ENCODE data around the gene TMEM245.

Gene TMEM245

DNA sequence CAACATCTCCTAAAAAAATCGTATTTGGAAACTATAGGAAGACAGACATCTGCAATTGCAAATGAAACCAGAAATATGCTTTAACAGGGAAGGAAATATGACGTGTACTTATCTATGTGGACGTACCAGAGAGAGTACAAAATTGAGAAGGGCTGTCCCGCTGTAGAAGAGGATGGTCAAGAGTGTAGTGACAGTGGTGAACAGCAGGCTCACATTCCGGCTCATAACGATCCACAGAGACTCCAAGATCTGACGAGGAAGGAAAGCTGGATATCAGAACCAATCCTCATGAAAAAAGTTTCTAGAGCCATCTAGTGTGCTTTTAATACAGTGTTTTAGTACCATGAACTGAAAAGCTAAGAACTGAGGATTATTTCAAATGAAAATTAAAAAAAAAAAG, 69.3 kb downstream of the TMEM245 start:
- Histone ChIP-seq H3K4me2 (ENCODE audit: low read length, poor library complexity, severe bottlenecking) (no peak overlapping the region), H3K4me1 (ENCODE audit: control insufficient read depth, insufficient read depth, low read depth, low read length) (no peaks in the 10 kb centered on the region), H3K14ac (ENCODE audit: low read length in 2 of 2) (no peak overlapping the region), H3K79me1 (replicated peaks; ENCODE audit: low read length, poor library complexity, severe bottlenecking) (peaks cover 34% of the 10 kb centered on the region), H3K36me3 (ENCODE audit: control insufficient read depth in 1 of 2, insufficient read depth in 2 of 2, low read depth in 1 of 2, low read length in 2 of 2) (peaks cover 29 to 92% of the 10 kb centered on the region in 2 experiments), H2BK15ac (ENCODE audit: low read depth, poor library complexity, severe bottlenecking) (no peak overlapping the region), H2AK5ac (ENCODE audit: low read length, severe bottlenecking) (no peak overlapping the region), H2AFZ (ENCODE audit: low read depth, low read length) (no peak overlapping the region), H3K27me3 (ENCODE audit: control insufficient read depth in 1 of 2, insufficient read depth in 1 of 2, low read length in 2 of 2) (no peaks in the 10 kb centered on the region), H3K23ac (ENCODE audit: low read length in 2 of 2) (no peak overlapping the region), H2BK120ac (ENCODE audit: low read depth, low read length) (no peak overlapping the region), H3K18ac (ENCODE audit: low read depth in 1 of 2, low read length in 2 of 2) (no peak overlapping the region), H4K91ac (ENCODE audit: low read length) (no peak overlapping the region), H4K8ac (ENCODE audit: low read length) (no peak overlapping the region), H2BK12ac (ENCODE audit: low read length in 2 of 2) (no peak overlapping the region), H3K27ac (ENCODE audit: low read length, poor library complexity, severe bottlenecking) (no peak overlapping the region), H3K4me3 (ENCODE audit: insufficient read depth in 1 of 2, low read depth in 1 of 2, low read length in 2 of 2) (no peak overlapping the region), H3K9me3 (ENCODE audit: control insufficient read depth, low read length) (no peaks in the 10 kb centered on the region), H3K4ac (ENCODE audit: low read depth in 1 of 2, low read length in 2 of 2) (no peak overlapping the region), H2BK5ac (ENCODE audit: low read depth, low read length, poor library complexity, severe bottlenecking) (no peak overlapping the region), H3K9ac (ENCODE audit: low read length) (no peak overlapping the region)
- DNase-seq = no peak
- WGBS = 81% methylated on average over 6 of the region's 7 CpGs

- Histone ChIP-seq H2AFZ (ENCODE audit: low read depth, low read length) (no peak overlapping the region), H3K14ac (ENCODE audit: low read length in 2 of 2) (no peak overlapping the region), H2AK5ac (ENCODE audit: low read length, severe bottlenecking) (no peak overlapping the region), H3K36me3 (ENCODE audit: control insufficient read depth in 1 of 2, insufficient read depth in 2 of 2, low read depth in 1 of 2, low read length in 2 of 2) (peaks cover 32 to 91% of the 10 kb centered on the region in 2 experiments), H4K91ac (ENCODE audit: low read length) (no peak overlapping the region), H3K4ac (ENCODE audit: low read depth in 1 of 2, low read length in 2 of 2) (no peak overlapping the region), H3K18ac (ENCODE audit: low read depth in 1 of 2, low read length in 2 of 2) (no peak overlapping the region), H4K8ac (ENCODE audit: low read length) (no peak overlapping the region), H3K9ac (ENCODE audit: low read length) (no peak overlapping the region), H2BK12ac (ENCODE audit: low read length in 2 of 2) (no peak overlapping the region), H3K23ac (ENCODE audit: low read length in 2 of 2) (no peak overlapping the region), H3K4me3 (ENCODE audit: insufficient read depth in 1 of 2, low read depth in 1 of 2, low read length in 2 of 2) (no peak overlapping the region), H3K27me3 (ENCODE audit: control insufficient read depth in 1 of 2, insufficient read depth in 1 of 2, low read length in 2 of 2) (no peaks in the 10 kb centered on the region), H3K4me2 (ENCODE audit: low read length, poor library complexity, severe bottlenecking) (no peak overlapping the region), H3K79me1 (replicated peaks; ENCODE audit: low read length, poor library complexity, severe bottlenecking) (peaks cover 40% of the 10 kb centered on the region), H2BK15ac (ENCODE audit: low read depth, poor library complexity, severe bottlenecking) (no peak overlapping the region), H3K9me3 (ENCODE audit: control insufficient read depth, low read length) (no peaks in the 10 kb centered on the region), H2BK5ac (ENCODE audit: low read depth, low read length, poor library complexity, severe bottlenecking) (no peak overlapping the region), H2BK120ac (ENCODE audit: low read depth, low read length) (no peak overlapping the region), H3K27ac (ENCODE audit: low read length, poor library complexity, severe bottlenecking) (no peak overlapping the region), H3K4me1 (ENCODE audit: control insufficient read depth, insufficient read depth, low read depth, low read length) (peaks cover 1% of the 10 kb centered on the region)
- no peak for DNase-seq
- 100% methylated on average over 3 of the region's 3 CpGs for WGBS
These were observed 70.9 kb downstream of the TMEM245 start for GRCh38 chr9:109048822-109049221.

DNA sequence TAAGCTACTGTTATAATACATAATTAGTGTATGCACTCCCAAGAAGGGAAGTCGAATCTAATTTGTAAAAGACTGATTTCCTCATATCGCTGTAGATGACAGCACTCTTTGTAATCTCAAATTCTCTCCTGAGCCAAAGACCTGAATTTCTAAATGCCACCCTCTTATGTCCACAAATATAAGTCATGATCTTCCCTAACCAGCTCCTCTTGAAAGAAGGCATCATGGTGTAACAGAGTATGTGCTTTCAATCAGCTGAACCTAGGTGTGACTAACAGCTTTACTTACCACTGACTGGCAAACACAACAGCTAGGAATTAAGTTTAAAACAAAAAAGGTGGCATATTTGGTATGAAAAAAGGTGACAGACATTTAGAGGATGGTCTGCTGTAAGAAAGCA, 72.5 kb downstream of the TMEM245 start:
- H4K91ac ChIP-seq (ENCODE audit: low read length) = no peak overlapping the region
- no peak overlapping the region for H3K4me3 ChIP-seq (ENCODE audit: insufficient read depth in 1 of 2, low read depth in 1 of 2, low read length in 2 of 2)
- H2BK5ac ChIP-seq (ENCODE audit: low read depth, low read length, poor library complexity, severe bottlenecking) = no peak overlapping the region
- 100% methylated on average over 2 of the region's 2 CpGs for WGBS
- H3K36me3 ChIP-seq (ENCODE audit: control insufficient read depth in 1 of 2, insufficient read depth in 2 of 2, low read depth in 1 of 2, low read length in 2 of 2) = peaks cover 23 to 92% of the 10 kb centered on the region in 2 experiments
- H2AFZ ChIP-seq (ENCODE audit: low read depth, low read length) = no peak overlapping the region
- no peak for DNase-seq
- H2AK5ac ChIP-seq (ENCODE audit: low read length, severe bottlenecking) = no peak overlapping the region
- H2BK120ac ChIP-seq (ENCODE audit: low read depth, low read length) = no peak overlapping the region
- no peak overlapping the region for H2BK12ac ChIP-seq (ENCODE audit: low read length in 2 of 2)
- H4K8ac ChIP-seq (ENCODE audit: low read length) = no peak overlapping the region
- no peak overlapping the region for H2BK15ac ChIP-seq (ENCODE audit: low read depth, poor library complexity, severe bottlenecking)
- no peaks in the 10 kb centered on the region for H3K27me3 ChIP-seq (ENCODE audit: control insufficient read depth in 1 of 2, insufficient read depth in 1 of 2, low read length in 2 of 2)
- peaks cover 35% of the 10 kb centered on the region for H3K79me1 ChIP-seq (replicated peaks; ENCODE audit: low read length, poor library complexity, severe bottlenecking)
- no peaks in the 10 kb centered on the region for H3K9me3 ChIP-seq (ENCODE audit: control insufficient read depth, low read length)
- H3K14ac ChIP-seq (ENCODE audit: low read length in 2 of 2) = no peak overlapping the region
- H3K23ac ChIP-seq (ENCODE audit: low read length in 2 of 2) = no peak overlapping the region
- H3K9ac ChIP-seq (ENCODE audit: low read length) = no peak overlapping the region
- H3K4me1 ChIP-seq (ENCODE audit: control insufficient read depth, insufficient read depth, low read depth, low read length) = peaks cover 1% of the 10 kb centered on the region
- no peak overlapping the region for H3K18ac ChIP-seq (ENCODE audit: low read depth in 1 of 2, low read length in 2 of 2)
- no peak overlapping the region for H3K27ac ChIP-seq (ENCODE audit: low read length, poor library complexity, severe bottlenecking)
- H3K4ac ChIP-seq (ENCODE audit: low read depth in 1 of 2, low read length in 2 of 2) = no peak overlapping the region
- H3K4me2 ChIP-seq (ENCODE audit: low read length, poor library complexity, severe bottlenecking) = no peak overlapping the region

DNA sequence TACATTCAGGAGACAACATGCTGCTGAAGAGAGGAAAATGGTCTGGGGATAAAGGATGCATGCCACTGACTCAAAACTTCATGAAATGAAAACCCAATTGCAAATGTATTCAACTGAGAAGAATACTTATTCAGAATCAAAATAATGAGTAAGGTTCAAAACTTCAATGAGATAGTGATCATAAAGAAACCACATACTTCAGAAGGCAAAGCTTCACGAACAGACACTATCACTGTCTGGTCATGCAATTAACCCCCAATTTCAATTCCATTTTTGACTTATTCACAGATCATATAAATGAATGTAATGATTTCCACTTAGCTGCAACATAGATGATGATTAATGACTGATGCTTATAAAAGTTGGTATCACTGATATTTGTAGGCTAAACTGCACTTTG, 73.4 kb downstream of the TMEM245 start:
- no peak overlapping the region for H2BK12ac ChIP-seq (ENCODE audit: low read length in 2 of 2)
- H2BK5ac ChIP-seq (ENCODE audit: low read depth, low read length, poor library complexity, severe bottlenecking) = no peak overlapping the region
- peaks cover 1% of the 10 kb centered on the region for H3K4me1 ChIP-seq (ENCODE audit: control insufficient read depth, insufficient read depth, low read depth, low read length)
- peaks cover 36% of the 10 kb centered on the region for H3K79me1 ChIP-seq (replicated peaks; ENCODE audit: low read length, poor library complexity, severe bottlenecking)
- H3K36me3 ChIP-seq (ENCODE audit: control insufficient read depth in 1 of 2, insufficient read depth in 2 of 2, low read depth in 1 of 2, low read length in 2 of 2) = peaks cover 23 to 86% of the 10 kb centered on the region in 2 experiments
- 100% methylated on average over 1 of the region's 1 CpG for WGBS
- no peak for DNase-seq
- no peak overlapping the region for H2AK5ac ChIP-seq (ENCODE audit: low read length, severe bottlenecking)
- H3K18ac ChIP-seq (ENCODE audit: low read depth in 1 of 2, low read length in 2 of 2) = no peak overlapping the region
- no peak overlapping the region for H3K9ac ChIP-seq (ENCODE audit: low read length)
- H4K8ac ChIP-seq (ENCODE audit: low read length) = no peak overlapping the region
- no peak overlapping the region for H3K4ac ChIP-seq (ENCODE audit: low read depth in 1 of 2, low read length in 2 of 2)
- H2BK120ac ChIP-seq (ENCODE audit: low read depth, low read length) = no peak overlapping the region
- no peak overlapping the region for H2BK15ac ChIP-seq (ENCODE audit: low read depth, poor library complexity, severe bottlenecking)
- no peak overlapping the region for H3K4me3 ChIP-seq (ENCODE audit: insufficient read depth in 1 of 2, low read depth in 1 of 2, low read length in 2 of 2)
- no peak overlapping the region for H4K91ac ChIP-seq (ENCODE audit: low read length)
- H3K4me2 ChIP-seq (ENCODE audit: low read length, poor library complexity, severe bottlenecking) = no peak overlapping the region
- no peak overlapping the region for H3K27ac ChIP-seq (ENCODE audit: low read length, poor library complexity, severe bottlenecking)
- H2AFZ ChIP-seq (ENCODE audit: low read depth, low read length) = no peak overlapping the region
- no peak overlapping the region for H3K14ac ChIP-seq (ENCODE audit: low read length in 2 of 2)
- no peak overlapping the region for H3K23ac ChIP-seq (ENCODE audit: low read length in 2 of 2)
- no peaks in the 10 kb centered on the region for H3K9me3 ChIP-seq (ENCODE audit: control insufficient read depth, low read length)
- H3K27me3 ChIP-seq (ENCODE audit: control insufficient read depth in 1 of 2, insufficient read depth in 1 of 2, low read length in 2 of 2) = no peaks in the 10 kb centered on the region

Data from mesenchymal stem cell (in vitro differentiated cells and primary cell).